IPS DF 4.7 (cell line): ENCODE results near the gene XYLT2.

Source experiments
- DNase-seq: peaks from one replicate; pipeline ENCODE4 v3.0.0-alpha.2; 2013; ENCODE audit warnings: low spot score; ENCODE audit errors: extremely low read depth

XYLT2 gene

GRCh38 chr17:50363217-50364060, 17.5 kb downstream of the XYLT2 start:
- peak; percentile 83 for DNase-seq

- DNase-seq = no peak
Measured at GRCh38 chr17:50364061-50364458, 18.1 kb downstream of the XYLT2 start.

GRCh38 chr17:50364715-50365114, 18.8 kb downstream of the XYLT2 start:
- no peak for DNase-seq

GRCh38 chr17:50365165-50365564, 19.2 kb downstream of the XYLT2 start:
- DNase-seq = no peak

GRCh38 chr17:50365649-50366393, 19.9 kb downstream of the XYLT2 start:
- no peak for DNase-seq

- no peak for DNase-seq
Measured at GRCh38 chr17:50367401-50367800, 21.5 kb downstream of the XYLT2 start.

- no peak for DNase-seq
Measured at GRCh38 chr17:50370052-50370451, 24.1 kb downstream of the XYLT2 start.

GRCh38 chr17:50371526-50371925, 25.6 kb downstream of the XYLT2 start:
- DNase-seq = no peak

GRCh38 chr17:50372222-50372757, 26.4 kb downstream of the XYLT2 start:
- DNase-seq = no peak

- DNase-seq = peak; percentile 66
Measured at GRCh38 chr17:50372758-50373556, 27.0 kb downstream of the XYLT2 start, which contains the start of the genes EME1 and MRPL27. EME1 (plus strand) TSS chr17:50373229; CDS start chr17:50375209, 1,980 bp downstream. MRPL27 (minus strand) TSS chr17:50373184; CDS start chr17:50373170, 14 bp downstream.

GRCh38 chr17:50373705-50374104, 27.8 kb downstream of the XYLT2 start:
- no peak for DNase-seq

- DNase-seq = no peak
Measured at GRCh38 chr17:50375858-50376538, 30.1 kb downstream of the XYLT2 start.

GRCh38 chr17:50379351-50380132, 33.6 kb downstream of the XYLT2 start:
- DNase-seq = no peak

- DNase-seq = no peak
Measured at GRCh38 chr17:50380369-50381259, 34.7 kb downstream of the XYLT2 start.

- DNase-seq = no peak
Measured at GRCh38 chr17:50381260-50381815, 35.4 kb downstream of the XYLT2 start.

GRCh38 chr17:50381920-50382319, 36.0 kb downstream of the XYLT2 start:
- DNase-seq = no peak

GRCh38 chr17:50382931-50383330, 37.0 kb downstream of the XYLT2 start:
- no peak for DNase-seq

- no peak for DNase-seq
Measured at GRCh38 chr17:50386510-50386909, 40.6 kb downstream of the XYLT2 start.

GRCh38 chr17:50388728-50389127, 42.8 kb downstream of the XYLT2 start:
- DNase-seq = no peak
